ENCODE measurements around the gene LBHD1. TPM values are rescaled to one million over a fixed set of nuclear protein-coding genes. Genes with fewer than 3 reads are reported as not detected.
"Not testable (repeated sequence)": the region's sequence is repeated elsewhere in the genome, so short reads cannot be mapped to it uniquely, and the experiment has no call there.

The LBHD1 gene
- total RNA-seq, result 1.7 TPM
- long read RNA-seq, partial matches to known transcripts, result 1 of 1 reads
- long read RNA-seq, other reads (novel, unspliced or antisense), result 0 of 1 reads

GRCh38 chr11:62671608-62672389, at the start of gene LBHD1, which contains the start of gene UQCC3:
Gene LBHD1 (minus strand): TSS chr11:62672267. CDS start chr11:62670031, 2,236 bp downstream.
Gene UQCC3 (plus strand): TSS chr11:62671673. CDS start chr11:62671746, 73 bp downstream.
- ATAC-seq, result peak; percentile 89
- intact Hi-C loops (cut with micrococcal nuclease), result no loop called here
- peak; percentile 81 for DNase-seq

- ATAC-seq (no peak), DNase-seq (no peak)
- intact Hi-C loops (cut with micrococcal nuclease), result no loop called here
Observed at GRCh38 chr11:62719302-62719978, 47.4 kb upstream of the LBHD1 start.

- ATAC-seq, result no peak
- DNase-seq, result no peak
- intact Hi-C loops (cut with micrococcal nuclease), result no loop called here
Observed at GRCh38 chr11:62716816-62717215, 44.7 kb upstream of the LBHD1 start.

- no peak for DNase-seq
- no peak for ATAC-seq
- intact Hi-C loops (cut with micrococcal nuclease), result no loop called here
Observed at GRCh38 chr11:62716206-62716605, 44.1 kb upstream of the LBHD1 start.

- ATAC-seq (no peak), DNase-seq (no peak)
- intact Hi-C loops (cut with micrococcal nuclease), result no loop called here
Observed at GRCh38 chr11:62715150-62716130, 43.4 kb upstream of the LBHD1 start.

- ATAC-seq, result peak; percentile 13
- intact Hi-C loops (cut with micrococcal nuclease), result no loop called here
- no peak for DNase-seq
Observed at GRCh38 chr11:62713343-62713742, 41.3 kb upstream of the LBHD1 start.

GRCh38 chr11:62712861-62713260, 40.8 kb upstream of the LBHD1 start:
- DNase-seq (no peak), ATAC-seq (no peak)
- intact Hi-C loops (cut with micrococcal nuclease), result no loop called here

- intact Hi-C loops (cut with micrococcal nuclease), result no loop called here
- ATAC-seq, result no peak
- DNase-seq, result no peak
Observed at GRCh38 chr11:62712276-62712812, 40.3 kb upstream of the LBHD1 start.

- no peak for DNase-seq
- ATAC-seq, result no peak
- intact Hi-C loops (cut with micrococcal nuclease), result no loop called here
Observed at GRCh38 chr11:62710001-62710345, 37.9 kb upstream of the LBHD1 start.

- ATAC-seq (peak; percentile 81), DNase-seq (peak; percentile 98)
- intact Hi-C loops (cut with micrococcal nuclease), result no loop called here
Observed at GRCh38 chr11:62709247-62710000, 37.4 kb upstream of the LBHD1 start.

GRCh38 chr11:62708793-62709192, 36.7 kb upstream of the LBHD1 start:
- DNase-seq, result no peak
- ATAC-seq, result peak; percentile 1
- intact Hi-C loops (cut with micrococcal nuclease), result no loop called here

GRCh38 chr11:62708392-62708791, 36.3 kb upstream of the LBHD1 start:
- no peak for ATAC-seq
- DNase-seq, result no peak
- intact Hi-C loops (cut with micrococcal nuclease), result no loop called here

GRCh38 chr11:62707277-62707861, 35.3 kb upstream of the LBHD1 start, which contains the start of the genes BSCL2 and GNG3:
Gene BSCL2 (minus strand): TSS chr11:62707424. CDS start chr11:62707195, 229 bp downstream.
Gene GNG3 (plus strand): TSS chr11:62707676. CDS start chr11:62708296, 620 bp downstream.
- DNase-seq (peak; percentile 37), ATAC-seq (no peak)
- intact Hi-C loops (cut with micrococcal nuclease), result no loop called here

- no peak for ATAC-seq
- DNase-seq, result no peak
- intact Hi-C loops (cut with micrococcal nuclease), result no loop called here
Observed at GRCh38 chr11:62706850-62707247, 34.8 kb upstream of the LBHD1 start.

GRCh38 chr11:62705880-62706849, 34.1 kb upstream of the LBHD1 start:
- peak; percentile 84 for ATAC-seq

GRCh38 chr11:62705413-62705812, 33.3 kb upstream of the LBHD1 start:
- DNase-seq (no peak), ATAC-seq (no peak)
- intact Hi-C loops (cut with micrococcal nuclease), result no loop called here

More at GRCh38 chr11:62705880-62706849, 34.1 kb upstream of the LBHD1 start:
- peak; percentile 98 for DNase-seq
- intact Hi-C loops (cut with micrococcal nuclease), result no loop called here

GRCh38 chr11:62703921-62704320, 31.9 kb upstream of the LBHD1 start:
- DNase-seq; intact Hi-C loops (cut with micrococcal nuclease); ATAC-seq: not testable (repeated sequence)

All from left ventricle myocardium superior (tissue), 1 donor.